NT2/D1 (cell line): ENCODE data around the gene SLC38A6.

Experiments used
- YY1 ChIP-seq: IDR thresholded peaks from 2 replicates; pipeline ENCODE4 v1.6.1; 2011; ENCODE audit not compliant: insufficient read length, insufficient read depth
- ZNF274 ChIP-seq: IDR thresholded peaks from 2 replicates; pipeline ENCODE4 v1.6.1; 2011; ENCODE audit warnings: mild to moderate bottlenecking, low read depth, low read length

DNA sequence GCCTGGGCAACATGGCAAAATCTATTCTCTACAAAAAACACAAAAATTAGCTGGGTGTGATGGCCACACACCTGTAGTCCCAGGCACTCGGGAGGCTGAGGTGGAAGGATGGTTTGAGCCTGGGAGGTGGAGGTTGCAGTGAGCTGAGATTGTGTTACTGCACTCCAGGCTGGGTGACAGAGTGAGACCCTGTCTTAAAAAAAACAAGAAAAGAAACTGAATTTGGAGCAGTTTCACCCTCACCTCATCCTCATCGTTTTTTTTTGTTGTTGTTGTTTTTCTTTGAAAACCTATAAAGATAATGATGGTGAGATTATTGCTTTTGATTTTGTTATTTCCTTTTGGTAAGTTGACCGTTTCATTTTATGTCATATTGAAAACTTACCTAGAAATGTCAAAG lies 60.7 kb downstream of the SLC38A6 start:
- TF ChIP-seq ZNF274 (no peak), YY1 (no peak)
